HepG2 (cell line): ENCODE data around the gene TOP2A. TPM values are rescaled to one million over a fixed set of nuclear protein-coding genes. Genes with fewer than 3 reads are reported as not detected.

Experiments
- ATM ChIP-seq: fragments of 450-650 bp; IDR thresholded peaks from 2 replicates; pipeline ENCODE4 v1.7.1; 2017; ENCODE audit warnings: mild to moderate bottlenecking, borderline replicate concordance
- CBX1 ChIP-seq: IDR thresholded peaks from one replicate; pipeline ENCODE4 v1.6.1; 2016; ENCODE audit warnings: antibody characterized with exemption, low read depth
- CERS6 ChIP-seq: sonication (generic); formaldehyde crosslinking; IDR thresholded peaks from 2 replicates; pipeline ENCODE4 v1.5.0; 2020; ENCODE audit warnings: missing genetic modification reagents
- CREBL2 ChIP-seq: sonication (generic); formaldehyde crosslinking; IDR thresholded peaks from 2 replicates; pipeline ENCODE4 v1.8.1; 2023; ENCODE audit warnings: missing genetic modification reagents, mild to moderate bottlenecking, borderline replicate concordance
- E2F2 ChIP-seq: sonication (generic); formaldehyde crosslinking; IDR thresholded peaks from 2 replicates; pipeline ENCODE4 v1.4.0; 2020; ENCODE audit warnings: missing genetic modification reagents, borderline replicate concordance
- IRX3 ChIP-seq: sonication (generic); formaldehyde crosslinking; IDR thresholded peaks from 2 replicates; pipeline ENCODE4 v1.8.1; 2023; ENCODE audit warnings: mild to moderate bottlenecking, low read depth, missing genetic modification reagents, borderline replicate concordance
- KDM5A ChIP-seq: fragments of 200-600 bp; sonication (generic); IDR thresholded peaks from 2 replicates; pipeline ENCODE4 v1.7.0; 2018; ENCODE audit warnings: antibody characterized with exemption, mild to moderate bottlenecking, low read length, borderline replicate concordance
- KMT2A ChIP-seq: sonication (generic); formaldehyde crosslinking; IDR thresholded peaks from 2 replicates; pipeline ENCODE4 v1.4.0; 2020; ENCODE audit warnings: missing genetic modification reagents
- REPIN1 ChIP-seq: sonication (generic); formaldehyde crosslinking; IDR thresholded peaks from 2 replicates; pipeline ENCODE4 v1.8.0; 2022; ENCODE audit warnings: missing genetic modification reagents, low read depth, mild to moderate bottlenecking, borderline replicate concordance
- TCF12 ChIP-seq, 2 experiments: fragments of 450-650 bp in 1 of 2; sonication (generic) in 1 of 2; formaldehyde crosslinking in 1 of 2; IDR thresholded peaks; 2 replicates each; pipeline versions ENCODE4 v1.6.1 to v1.8.0; 2017 to 2022; ENCODE audit warnings: antibody characterized with exemption in 1 of 2, mild to moderate bottlenecking in 1 of 2, missing genetic modification reagents in 1 of 2, moderate library complexity in 1 of 2
- TCF7 ChIP-seq: sonication (generic); IDR thresholded peaks from 2 replicates; pipeline ENCODE4 v1.6.1; 2016; ENCODE audit warnings: antibody characterized with exemption, low read depth
- THAP7 ChIP-seq: sonication (generic); formaldehyde crosslinking; IDR thresholded peaks from 2 replicates; pipeline ENCODE4 v1.8.1; 2023; ENCODE audit warnings: mild to moderate bottlenecking, missing genetic modification reagents
- YEATS4 ChIP-seq: sonication (generic); formaldehyde crosslinking; IDR thresholded peaks from 2 replicates; pipeline ENCODE4 v1.4.0; 2020; ENCODE audit warnings: missing genetic modification reagents, borderline replicate concordance
- ZFAT ChIP-seq: sonication (generic); formaldehyde crosslinking; conservative IDR thresholded peaks from 2 replicates; pipeline ENCODE4 v1.8.1; 2023; ENCODE audit warnings: missing genetic modification reagents, inconsistent platforms
- ZFP36L1 ChIP-seq: sonication (generic); formaldehyde crosslinking; IDR thresholded peaks from 2 replicates; pipeline ENCODE4 v1.8.0; 2022; ENCODE audit warnings: mild to moderate bottlenecking, missing genetic modification reagents, moderate library complexity
- ZFP36L2 ChIP-seq: sonication (generic); formaldehyde crosslinking; IDR thresholded peaks from 2 replicates; pipeline ENCODE4 v1.4.0; 2020; ENCODE audit warnings: missing genetic modification reagents
- ZNF281 ChIP-seq: sonication (generic); formaldehyde crosslinking; IDR thresholded peaks from 2 replicates; pipeline ENCODE4 v1.4.0; 2020; ENCODE audit warnings: missing genetic modification reagents, borderline replicate concordance
- ZNF30 ChIP-seq: sonication (generic); formaldehyde crosslinking; IDR thresholded peaks from 2 replicates; pipeline ENCODE4 v1.5.0; 2020; ENCODE audit warnings: mild to moderate bottlenecking, missing genetic modification reagents
- ZNF512 ChIP-seq: sonication (generic); formaldehyde crosslinking; IDR thresholded peaks from 2 replicates; pipeline ENCODE4 v1.4.0; 2020; ENCODE audit warnings: mild to moderate bottlenecking, missing genetic modification reagents
- ZNF543 ChIP-seq: sonication (generic); formaldehyde crosslinking; IDR thresholded peaks from 2 replicates; pipeline ENCODE4 v1.4.0; 2020; ENCODE audit warnings: mild to moderate bottlenecking, missing genetic modification reagents
- ZNF790 ChIP-seq: sonication (generic); formaldehyde crosslinking; IDR thresholded peaks from 2 replicates; pipeline ENCODE4 v1.8.0; 2022; ENCODE audit warnings: missing genetic modification reagents, mild to moderate bottlenecking, borderline replicate concordance
- polyA plus RNA-seq, 8 experiments: library from polyadenylated mRNA; depleted of rRNA in 3 of 8; stranded (reverse) in 7 of 8; unstranded in 1 of 8; fragments of >200 nt; fragmentation: Illumina TruSeq in 4 of 8; extraction: Trizol in 4 of 8; gene quantifications; 2 replicates each; pipeline versions ENCODE4 v1.2.1 to v1.2.3, GENCODE V29; 2011 to 2016; ENCODE audit warnings: low read depth in 4 of 8, missing spikeins in 1 of 8, mixed read lengths in 1 of 8; ENCODE audit not compliant: insufficient read depth in 1 of 8
- total RNA-seq, 5 experiments: library from RNA; depleted of rRNA; stranded (reverse); fragments of >200 nt; fragmentation: Illumina TruSeq; extraction: Trizol; gene quantifications; 2 replicates each; pipeline ENCODE4 v1.2.3, GENCODE V29; 2016; ENCODE audit warnings: low read depth in 1 of 5

The TOP2A gene
- total and polyA plus RNA-seq, 2 of the 13 experiments (the other 11 are each of a cell fraction or from before 2014, with no cell fraction given), result 108 to 327 TPM

GRCh38 chr17:40352779-40353394, 64.8 kb downstream of the TOP2A start (continued):
- TF ChIP-seq ZNF281 (CRISPR knock-in tag) (peak; percentile 99), ZFP36L2 (CRISPR knock-in tag) (no peak), CERS6 (CRISPR knock-in tag) (no peak), TCF12 (IDR thresholded peaks at IDR 0.05) (no peak), TCF12 (CRISPR knock-in tag; IDR thresholded peaks at IDR 0.05) (0 out of 2 replicates have a peak, but pooled peaks have one; percentile 33), TCF7 (no peak; the same call in 1 of the 2 replicates), E2F2 (CRISPR knock-in tag) (0 out of 2 replicates have a peak, but pooled peaks have one; percentile 1), ZFP36L1 (CRISPR knock-in tag) (no peak), YEATS4 (CRISPR knock-in tag) (peak; percentile 57; the same call in 1 of the 2 replicates), CREBL2 (CRISPR knock-in tag) (no peak), KMT2A (CRISPR knock-in tag) (peak; percentile 63; the same call in 1 of the 2 replicates), ZNF790 (CRISPR knock-in tag) (no peak), ZNF512 (no peak), REPIN1 (peak; percentile 97), CBX1 (peak; percentile 76), ZNF30 (CRISPR knock-in tag) (no peak), ZFAT (CRISPR knock-in tag) (no peak), ATM (no peak), IRX3 (CRISPR knock-in tag) (0 out of 2 replicates have a peak, but pooled peaks have one; percentile 43), ZNF543 (no peak), KDM5A (no peak), THAP7 (0 out of 2 replicates have a peak, but pooled peaks have one; percentile 72)
